ENCODE measurements around the gene PCF11.
A peak's percentile ranks its signal among the peaks of the same experiment; 100 is the strongest.

Gene PCF11, protein sequence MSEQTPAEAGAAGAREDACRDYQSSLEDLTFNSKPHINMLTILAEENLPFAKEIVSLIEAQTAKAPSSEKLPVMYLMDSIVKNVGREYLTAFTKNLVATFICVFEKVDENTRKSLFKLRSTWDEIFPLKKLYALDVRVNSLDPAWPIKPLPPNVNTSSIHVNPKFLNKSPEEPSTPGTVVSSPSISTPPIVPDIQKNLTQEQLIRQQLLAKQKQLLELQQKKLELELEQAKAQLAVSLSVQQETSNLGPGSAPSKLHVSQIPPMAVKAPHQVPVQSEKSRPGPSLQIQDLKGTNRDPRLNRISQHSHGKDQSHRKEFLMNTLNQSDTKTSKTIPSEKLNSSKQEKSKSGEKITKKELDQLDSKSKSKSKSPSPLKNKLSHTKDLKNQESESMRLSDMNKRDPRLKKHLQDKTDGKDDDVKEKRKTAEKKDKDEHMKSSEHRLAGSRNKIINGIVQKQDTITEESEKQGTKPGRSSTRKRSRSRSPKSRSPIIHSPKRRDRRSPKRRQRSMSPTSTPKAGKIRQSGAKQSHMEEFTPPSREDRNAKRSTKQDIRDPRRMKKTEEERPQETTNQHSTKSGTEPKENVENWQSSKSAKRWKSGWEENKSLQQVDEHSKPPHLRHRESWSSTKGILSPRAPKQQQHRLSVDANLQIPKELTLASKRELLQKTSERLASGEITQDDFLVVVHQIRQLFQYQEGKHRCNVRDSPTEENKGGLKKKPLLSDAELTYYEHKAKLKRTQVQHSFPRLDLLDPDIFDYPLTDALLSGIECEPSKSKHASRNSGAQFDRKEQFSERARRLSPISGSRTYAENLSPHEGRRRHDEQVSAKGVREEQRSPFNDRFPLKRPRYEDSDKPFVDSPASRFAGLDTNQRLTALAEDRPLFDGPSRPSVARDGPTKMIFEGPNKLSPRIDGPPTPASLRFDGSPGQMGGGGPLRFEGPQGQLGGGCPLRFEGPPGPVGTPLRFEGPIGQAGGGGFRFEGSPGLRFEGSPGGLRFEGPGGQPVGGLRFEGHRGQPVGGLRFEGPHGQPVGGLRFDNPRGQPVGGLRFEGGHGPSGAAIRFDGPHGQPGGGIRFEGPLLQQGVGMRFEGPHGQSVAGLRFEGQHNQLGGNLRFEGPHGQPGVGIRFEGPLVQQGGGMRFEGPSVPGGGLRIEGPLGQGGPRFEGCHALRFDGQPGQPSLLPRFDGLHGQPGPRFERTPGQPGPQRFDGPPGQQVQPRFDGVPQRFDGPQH (N-terminal part only)

DNA sequence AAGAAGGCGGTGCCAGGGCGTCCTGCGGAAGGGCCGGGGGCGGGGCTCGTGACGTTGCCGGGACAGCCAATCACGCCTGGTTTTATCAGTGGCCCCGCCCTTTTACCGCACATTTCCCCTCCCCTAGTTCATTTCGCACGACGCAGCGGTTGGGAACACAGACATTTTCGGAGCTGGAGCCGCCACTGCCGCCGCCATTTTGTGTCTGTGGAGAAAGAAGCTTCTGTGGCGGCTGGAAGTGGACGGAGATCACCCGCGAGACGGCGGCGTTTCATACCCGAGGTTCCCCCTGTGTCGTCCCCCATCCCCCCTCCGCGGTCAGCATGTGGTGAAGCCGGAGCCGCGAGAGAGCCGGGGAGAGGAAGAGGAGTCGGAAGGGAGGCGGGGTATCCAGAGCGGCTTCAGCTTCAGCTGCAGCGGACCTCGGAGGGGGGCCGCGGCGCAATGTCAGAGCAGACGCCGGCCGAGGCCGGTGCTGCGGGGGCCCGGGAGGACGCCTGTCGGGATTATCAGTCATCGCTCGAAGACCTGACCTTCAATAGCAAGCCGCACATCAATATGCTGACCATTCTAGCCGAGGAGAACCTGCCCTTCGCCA, at the start of gene PCF11:
Gene PCF11, plus strand, starts transcription at position 136 of the 598 bp plus-strand sequence. Its CDS starts 309 bp downstream, at position 445.
- Mint-ChIP-seq H3K27me3 (no peaks in the 10 kb centered on the region), H3K4me1 (ENCODE audit: low read depth) (peaks cover 43% of the 10 kb centered on the region), H3K27ac (peak within 1 kb of the TSS; percentile 99), H3K36me3 (ENCODE audit: low read depth) (peaks cover 49% of the 10 kb centered on the region), H3K4me3 (peak within 1 kb of the TSS; percentile 99), H3K9me3 (no peaks in the 10 kb centered on the region)

DNA sequence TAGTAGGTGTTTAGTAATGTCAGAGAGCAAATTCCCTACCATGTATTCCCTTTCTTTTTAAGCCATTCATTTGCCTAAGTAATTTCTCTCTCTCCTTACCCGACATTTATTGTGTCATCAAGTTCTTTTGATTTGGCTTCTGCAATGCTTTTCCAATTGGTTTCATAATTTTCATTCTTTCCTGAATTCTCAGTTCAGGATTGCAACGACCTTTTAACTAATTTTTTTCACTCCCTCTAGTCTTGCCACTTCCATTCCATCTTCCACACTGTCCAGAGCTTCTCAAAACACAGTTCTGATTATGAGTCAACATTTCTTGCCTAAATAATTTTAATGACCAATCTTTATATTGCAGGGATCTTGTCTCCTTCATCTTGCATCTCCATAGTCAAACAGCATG, 44.0 kb upstream of the PCF11 start:
- no peaks in the 10 kb centered on the region for H3K27me3 Mint-ChIP-seq

DNA sequence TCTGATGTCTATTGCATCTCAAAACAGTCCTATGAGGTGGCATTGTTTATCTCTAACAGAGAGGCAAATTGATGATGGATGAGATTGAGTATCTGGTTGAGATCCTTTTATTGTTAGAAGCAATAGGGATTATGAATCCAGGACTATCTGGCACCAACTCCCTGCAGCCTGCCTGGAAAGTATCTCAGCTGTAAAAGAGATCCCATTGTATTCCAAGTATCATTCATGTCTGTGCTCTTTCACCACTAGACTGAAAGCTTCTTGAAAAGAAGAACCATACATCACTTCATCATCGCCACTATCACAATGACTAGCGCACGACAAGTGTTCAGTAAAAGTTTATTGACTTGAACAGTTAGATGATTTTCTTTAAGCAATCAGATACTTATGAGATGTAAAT, 41.9 kb upstream of the PCF11 start:
- peaks cover 50% of the 10 kb centered on the region for H3K4me1 Mint-ChIP-seq (ENCODE audit: low read depth)
- no peaks in the 10 kb centered on the region for H3K36me3 Mint-ChIP-seq (ENCODE audit: low read depth)
- H3K9me3 Mint-ChIP-seq = no peaks in the 10 kb centered on the region
- no peak overlapping the region for H3K4me3 Mint-ChIP-seq
- H3K27ac Mint-ChIP-seq = no peak overlapping the region
- H3K27me3 Mint-ChIP-seq = no peaks in the 10 kb centered on the region

More for the DNA sequence above, 44.0 kb upstream of the PCF11 start:
- H3K9me3 Mint-ChIP-seq = no peaks in the 10 kb centered on the region
- H3K4me1 Mint-ChIP-seq (ENCODE audit: low read depth) = peaks cover 32% of the 10 kb centered on the region
- no peak overlapping the region for H3K4me3 Mint-ChIP-seq
- H3K36me3 Mint-ChIP-seq (ENCODE audit: low read depth) = no peaks in the 10 kb centered on the region
- H3K27ac Mint-ChIP-seq = no peak overlapping the region

DNA sequence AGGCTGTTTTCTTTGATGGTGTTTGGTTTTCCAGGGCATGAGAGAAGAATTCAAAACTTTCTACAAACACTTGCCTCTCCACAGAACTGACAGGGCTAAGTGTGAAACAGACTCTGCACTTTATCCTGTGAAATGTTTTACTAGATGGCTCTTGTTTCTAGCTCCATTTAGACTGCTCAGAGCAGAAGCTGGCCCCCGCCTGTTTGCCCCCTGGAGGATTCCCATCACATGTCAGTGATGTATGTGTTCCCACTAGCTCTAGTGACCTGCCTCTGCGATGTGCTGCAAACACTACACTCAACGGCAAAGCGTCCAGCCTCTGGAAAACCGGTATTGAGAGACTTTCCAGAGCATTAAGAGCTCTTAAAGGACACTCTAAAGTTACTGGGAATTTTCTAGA, 41.4 kb upstream of the PCF11 start:
- Mint-ChIP-seq H3K4me3 (no peak overlapping the region), H3K4me1 (ENCODE audit: low read depth) (peaks cover 55% of the 10 kb centered on the region), H3K27ac (no peak overlapping the region)

DNA sequence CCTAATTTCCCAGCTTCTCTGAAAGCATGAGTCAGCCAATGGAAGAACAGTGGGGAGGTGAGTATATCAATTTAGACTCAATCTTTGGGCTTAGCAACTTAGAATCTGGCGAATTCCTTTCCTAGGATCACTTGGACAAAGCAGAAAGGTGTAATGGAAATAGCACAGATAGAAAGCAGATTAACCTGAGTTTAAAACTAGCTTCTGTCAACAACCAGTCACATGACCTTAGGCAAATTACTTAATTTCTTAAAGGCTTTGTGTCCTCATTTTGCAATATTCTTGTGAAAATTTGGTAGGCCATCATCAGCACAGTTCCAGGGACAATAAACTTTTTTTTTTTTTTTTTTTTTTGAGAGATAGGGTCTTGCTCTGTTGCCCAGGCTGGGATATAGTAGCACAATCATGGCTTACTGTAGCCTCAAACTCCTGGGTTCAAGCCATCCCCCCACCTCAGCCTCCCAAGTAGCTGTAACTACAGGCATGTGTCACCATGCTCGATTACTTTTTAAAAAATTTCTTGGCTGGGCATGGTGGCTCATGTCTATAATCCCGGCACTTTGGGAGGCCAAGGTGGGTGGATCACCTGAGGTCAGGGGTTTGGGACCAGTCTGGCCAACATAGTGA, 40.8 kb upstream of the PCF11 start:
- H3K9me3 Mint-ChIP-seq = no peaks in the 10 kb centered on the region
- H3K36me3 Mint-ChIP-seq (ENCODE audit: low read depth) = no peaks in the 10 kb centered on the region
- H3K27me3 Mint-ChIP-seq = no peaks in the 10 kb centered on the region
- H3K4me3 Mint-ChIP-seq = peak overlapping the region; percentile 79
- H3K4me1 Mint-ChIP-seq (ENCODE audit: low read depth) = peaks cover 57% of the 10 kb centered on the region
- H3K27ac Mint-ChIP-seq = peak overlapping the region; percentile 36

More for the DNA sequence above, 41.4 kb upstream of the PCF11 start:
- no peaks in the 10 kb centered on the region for H3K27me3 Mint-ChIP-seq
- H3K9me3 Mint-ChIP-seq = no peaks in the 10 kb centered on the region
- no peaks in the 10 kb centered on the region for H3K36me3 Mint-ChIP-seq (ENCODE audit: low read depth)

DNA sequence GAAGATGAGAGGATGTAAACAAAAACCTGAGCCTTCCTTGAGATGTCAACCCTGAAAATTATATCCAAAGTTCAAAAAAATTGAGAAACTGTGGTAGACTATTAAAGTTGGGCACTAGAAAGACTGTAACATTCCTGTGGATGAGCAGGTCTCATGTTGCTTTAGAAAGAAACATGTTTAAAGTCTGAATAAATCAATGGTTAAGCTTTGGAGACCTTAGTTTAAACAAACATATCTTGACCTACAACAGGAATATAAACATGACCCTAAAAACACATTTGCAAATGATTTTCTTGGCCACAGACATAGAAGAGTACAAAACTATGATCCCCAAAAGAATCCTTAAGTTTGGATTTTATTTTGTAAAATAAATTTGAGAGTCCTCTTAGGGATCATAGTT, 38.1 kb upstream of the PCF11 start:
- Mint-ChIP-seq H3K4me3 (no peak overlapping the region), H3K27me3 (no peaks in the 10 kb centered on the region), H3K27ac (no peak overlapping the region), H3K9me3 (no peaks in the 10 kb centered on the region), H3K4me1 (ENCODE audit: low read depth) (peaks cover 72% of the 10 kb centered on the region), H3K36me3 (ENCODE audit: low read depth) (no peaks in the 10 kb centered on the region)

DNA sequence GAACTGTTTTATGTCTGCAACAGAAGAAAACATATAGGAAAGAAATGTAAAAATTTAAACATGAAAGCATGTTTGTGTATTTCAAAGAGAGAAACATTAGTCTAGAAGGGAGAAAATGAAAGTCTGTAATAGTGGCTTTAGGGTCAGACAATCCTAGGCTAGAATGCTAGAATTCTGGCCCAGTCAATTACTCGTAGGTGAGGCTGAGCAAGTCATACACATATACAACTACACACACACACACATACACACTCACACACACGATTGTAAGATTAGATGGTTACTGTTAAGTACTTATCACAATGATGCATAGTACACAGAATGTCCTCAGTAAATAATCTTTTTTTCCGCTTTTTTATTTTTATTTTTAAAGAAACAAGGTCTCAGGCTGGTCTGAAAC, 37.7 kb upstream of the PCF11 start:
- Mint-ChIP-seq H3K36me3 (ENCODE audit: low read depth) (no peaks in the 10 kb centered on the region), H3K27ac (no peak overlapping the region), H3K9me3 (no peaks in the 10 kb centered on the region), H3K4me3 (no peak overlapping the region), H3K27me3 (no peaks in the 10 kb centered on the region), H3K4me1 (ENCODE audit: low read depth) (peaks cover 72% of the 10 kb centered on the region)

DNA sequence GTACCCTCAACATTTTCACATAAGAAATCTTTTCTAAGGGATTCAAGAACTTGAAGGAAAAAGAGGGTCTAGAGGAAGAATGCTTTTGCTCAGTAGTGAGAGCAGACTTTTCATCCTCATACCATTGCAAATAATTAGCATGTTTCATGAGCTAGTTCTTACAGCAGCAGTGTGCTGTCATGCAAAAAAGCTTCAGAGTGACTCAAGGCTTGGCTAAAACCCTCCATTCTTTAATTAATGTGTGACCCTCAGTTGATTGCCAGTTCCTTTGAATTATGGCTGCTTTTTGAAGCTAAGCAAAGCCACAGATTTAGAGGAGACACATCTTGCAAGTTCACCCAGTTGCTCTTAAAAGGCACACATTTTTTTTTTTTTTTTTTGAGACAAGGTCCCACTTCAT, 36.6 kb upstream of the PCF11 start:
- no peaks in the 10 kb centered on the region for H3K9me3 Mint-ChIP-seq
- H3K4me3 Mint-ChIP-seq = no peak overlapping the region

DNA sequence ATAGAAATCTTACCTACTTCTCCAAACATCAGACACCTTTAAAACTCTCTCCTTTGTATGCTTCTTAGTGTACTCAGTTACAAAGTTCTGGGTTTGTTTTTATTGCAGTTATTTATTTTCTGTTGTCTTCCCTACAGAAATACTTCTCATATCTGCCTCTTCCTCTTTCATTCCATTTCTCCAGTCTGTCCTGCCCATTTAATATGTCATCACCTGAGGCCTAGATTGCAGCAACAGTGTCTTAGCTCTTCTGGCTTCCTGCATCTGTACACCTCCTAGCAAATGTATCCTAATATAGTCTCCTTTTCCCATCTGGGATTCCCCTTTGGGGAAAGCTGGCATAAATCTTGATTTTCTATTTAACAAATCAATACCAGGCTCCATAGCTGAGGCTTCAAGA, 34.9 kb upstream of the PCF11 start:
- H3K27me3 Mint-ChIP-seq = no peaks in the 10 kb centered on the region
- no peaks in the 10 kb centered on the region for H3K36me3 Mint-ChIP-seq (ENCODE audit: low read depth)
- no peak overlapping the region for H3K27ac Mint-ChIP-seq
- H3K4me1 Mint-ChIP-seq (ENCODE audit: low read depth) = peaks cover 48% of the 10 kb centered on the region
- no peaks in the 10 kb centered on the region for H3K9me3 Mint-ChIP-seq
- no peak overlapping the region for H3K4me3 Mint-ChIP-seq

More for the DNA sequence above, 36.6 kb upstream of the PCF11 start:
- H3K27ac Mint-ChIP-seq = no peak overlapping the region
- H3K4me1 Mint-ChIP-seq (ENCODE audit: low read depth) = peaks cover 62% of the 10 kb centered on the region
- no peaks in the 10 kb centered on the region for H3K36me3 Mint-ChIP-seq (ENCODE audit: low read depth)
- no peaks in the 10 kb centered on the region for H3K27me3 Mint-ChIP-seq

DNA sequence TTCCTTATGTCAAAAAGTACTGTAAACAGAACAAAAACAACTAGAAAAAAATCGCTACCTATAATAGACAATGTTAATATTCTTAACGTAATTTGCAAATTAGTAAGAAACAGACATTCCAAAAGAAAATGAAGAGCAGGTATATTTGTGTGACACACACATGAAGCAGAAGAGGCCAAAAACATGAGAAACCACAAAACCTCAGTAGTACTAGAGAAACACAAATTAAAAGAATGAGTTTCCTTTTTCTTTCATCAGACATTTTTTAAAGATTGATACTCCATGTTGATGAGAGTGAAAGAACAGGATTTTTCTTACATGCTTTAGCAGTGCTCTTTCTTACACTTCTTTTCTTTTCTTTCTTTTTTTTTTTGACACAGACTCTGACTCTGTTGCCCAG, 34.2 kb upstream of the PCF11 start:
- Mint-ChIP-seq H3K27me3 (no peaks in the 10 kb centered on the region), H3K4me3 (no peak overlapping the region), H3K4me1 (ENCODE audit: low read depth) (peaks cover 41% of the 10 kb centered on the region), H3K36me3 (ENCODE audit: low read depth) (no peaks in the 10 kb centered on the region), H3K9me3 (no peaks in the 10 kb centered on the region), H3K27ac (no peak overlapping the region)

DNA sequence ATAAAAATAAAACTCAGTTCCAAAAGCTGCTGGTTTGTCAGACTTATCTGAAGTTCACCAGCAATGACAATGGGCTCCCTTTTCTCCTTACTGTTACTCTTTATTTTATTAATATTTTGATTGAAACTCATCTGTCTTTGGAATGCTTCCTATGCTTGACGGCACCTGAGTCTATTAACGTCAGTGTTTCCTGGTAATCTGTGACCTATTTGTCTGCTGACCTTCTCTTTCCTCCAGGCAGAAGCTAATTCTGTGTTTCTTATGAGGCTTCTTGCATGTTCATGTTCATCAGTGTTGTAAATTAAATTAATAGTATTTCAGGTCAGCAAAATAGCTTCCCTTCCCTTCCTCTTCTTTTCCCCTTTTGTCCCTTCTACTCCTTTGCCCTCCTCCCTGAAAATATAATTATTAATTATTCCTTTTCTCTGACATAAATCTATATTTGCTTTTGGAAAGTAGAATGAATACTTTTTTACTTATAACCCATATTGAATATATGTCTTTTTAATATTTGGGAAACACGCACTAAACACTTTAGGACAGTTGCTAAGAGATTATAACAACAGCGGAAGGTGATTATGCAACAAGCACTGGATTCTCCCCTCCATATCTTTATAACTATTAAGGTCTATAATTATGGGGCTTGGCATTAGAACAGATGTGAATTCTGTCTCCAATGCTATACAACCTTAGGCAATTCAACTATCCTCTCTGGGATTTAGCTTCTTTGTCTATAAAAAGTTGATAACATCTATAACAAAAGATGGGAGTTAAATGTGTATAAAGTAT, 32.1 kb upstream of the PCF11 start:
- H3K27me3 Mint-ChIP-seq = no peaks in the 10 kb centered on the region
- no peak overlapping the region for H3K4me3 Mint-ChIP-seq
- H3K9me3 Mint-ChIP-seq = no peaks in the 10 kb centered on the region
- peaks cover 23% of the 10 kb centered on the region for H3K4me1 Mint-ChIP-seq (ENCODE audit: low read depth)
- no peaks in the 10 kb centered on the region for H3K36me3 Mint-ChIP-seq (ENCODE audit: low read depth)
- no peak overlapping the region for H3K27ac Mint-ChIP-seq

DNA sequence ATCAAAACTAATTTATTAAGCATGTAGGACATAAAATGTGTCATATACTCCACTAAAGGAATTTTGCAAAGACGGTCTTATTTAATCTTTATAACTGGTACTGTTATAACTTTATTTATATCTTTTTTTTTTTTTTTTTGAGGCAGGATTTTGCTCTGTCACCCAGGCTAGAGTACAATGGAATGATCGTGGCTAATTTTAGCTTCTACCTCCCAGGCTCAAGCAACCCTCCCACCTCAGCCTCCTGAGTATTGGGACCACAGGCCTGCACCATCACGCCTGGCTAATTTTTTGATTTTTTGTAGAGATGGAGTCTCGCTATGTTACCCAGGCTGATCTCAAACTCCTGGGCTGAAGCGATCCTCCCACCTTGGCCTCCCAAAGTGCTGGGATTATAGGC, 31.4 kb upstream of the PCF11 start:
- H3K27me3 Mint-ChIP-seq = no peaks in the 10 kb centered on the region
- peaks cover 16% of the 10 kb centered on the region for H3K4me1 Mint-ChIP-seq (ENCODE audit: low read depth)
- no peaks in the 10 kb centered on the region for H3K9me3 Mint-ChIP-seq
- no peak overlapping the region for H3K4me3 Mint-ChIP-seq
- H3K36me3 Mint-ChIP-seq (ENCODE audit: low read depth) = no peaks in the 10 kb centered on the region
- H3K27ac Mint-ChIP-seq = no peak overlapping the region

DNA sequence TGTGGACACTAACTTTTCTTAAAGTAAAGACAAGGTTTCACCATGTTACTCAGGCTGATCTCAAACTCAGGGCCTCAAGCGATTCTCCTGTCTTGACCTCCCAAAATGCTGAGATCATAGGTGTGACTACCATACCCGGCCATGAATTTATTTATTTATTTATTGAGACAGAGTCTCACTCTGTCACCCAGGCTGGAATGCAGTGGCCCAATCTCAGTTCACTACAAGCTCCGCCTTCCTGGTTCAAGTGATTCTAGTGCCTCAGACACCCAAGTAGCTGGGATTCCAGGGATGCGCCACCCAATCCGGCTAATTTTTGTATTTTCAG, 29.7 kb upstream of the PCF11 start:
- H3K4me3 Mint-ChIP-seq = no peak overlapping the region
- no peaks in the 10 kb centered on the region for H3K27me3 Mint-ChIP-seq
- no peak overlapping the region for H3K27ac Mint-ChIP-seq
- H3K9me3 Mint-ChIP-seq = no peaks in the 10 kb centered on the region
- no peaks in the 10 kb centered on the region for H3K36me3 Mint-ChIP-seq (ENCODE audit: low read depth)
- peaks cover 7% of the 10 kb centered on the region for H3K4me1 Mint-ChIP-seq (ENCODE audit: low read depth)

DNA sequence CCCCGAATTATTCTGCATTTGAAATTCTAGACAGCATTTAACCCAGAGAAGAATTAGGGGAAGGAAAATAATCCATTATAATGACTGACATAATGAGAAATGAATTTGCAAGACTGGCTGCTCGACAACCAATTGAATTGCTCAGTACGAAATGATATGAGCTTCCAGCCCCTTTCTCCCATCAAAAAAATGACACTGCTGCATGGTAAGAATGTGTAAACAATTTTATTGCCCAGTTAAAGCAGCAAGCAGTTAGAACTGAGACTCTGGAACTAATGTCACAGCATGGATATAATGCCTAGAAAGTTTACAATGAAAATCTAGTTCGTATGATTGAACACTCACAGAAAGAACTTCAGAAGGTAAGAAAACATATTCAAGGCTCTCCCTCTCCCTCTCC, 24.7 kb upstream of the PCF11 start:
- Mint-ChIP-seq H3K4me3 (no peak overlapping the region), H3K4me1 (ENCODE audit: low read depth) (no peaks in the 10 kb centered on the region), H3K36me3 (ENCODE audit: low read depth) (no peaks in the 10 kb centered on the region), H3K9me3 (no peaks in the 10 kb centered on the region), H3K27me3 (no peaks in the 10 kb centered on the region), H3K27ac (no peak overlapping the region)
